GM12878 (cell line): Measurements from ENCODE around the gene CDH18.

Source experiments
- E2F4 ChIP-seq: IDR thresholded peaks from 2 replicates; pipeline ENCODE4 v1.6.1; 2012; ENCODE audit warnings: low read depth, low read length, improper control_type of control experiment
- POLR2AphosphoS2 ChIP-seq: IDR thresholded peaks from 2 replicates; pipeline ENCODE4 v1.6.1; 2011; ENCODE audit warnings: low read depth, mild to moderate bottlenecking, low read length, improper control_type of control experiment, moderate library complexity
- TF ChIP-seq, protein P1 (sequence below): fragments of 450-650 bp; formaldehyde crosslinking; IDR thresholded peaks from 2 replicates; pipeline ENCODE4 v1.4.0; 2020; ENCODE audit warnings: mild to moderate bottlenecking, moderate library complexity

DNA sequence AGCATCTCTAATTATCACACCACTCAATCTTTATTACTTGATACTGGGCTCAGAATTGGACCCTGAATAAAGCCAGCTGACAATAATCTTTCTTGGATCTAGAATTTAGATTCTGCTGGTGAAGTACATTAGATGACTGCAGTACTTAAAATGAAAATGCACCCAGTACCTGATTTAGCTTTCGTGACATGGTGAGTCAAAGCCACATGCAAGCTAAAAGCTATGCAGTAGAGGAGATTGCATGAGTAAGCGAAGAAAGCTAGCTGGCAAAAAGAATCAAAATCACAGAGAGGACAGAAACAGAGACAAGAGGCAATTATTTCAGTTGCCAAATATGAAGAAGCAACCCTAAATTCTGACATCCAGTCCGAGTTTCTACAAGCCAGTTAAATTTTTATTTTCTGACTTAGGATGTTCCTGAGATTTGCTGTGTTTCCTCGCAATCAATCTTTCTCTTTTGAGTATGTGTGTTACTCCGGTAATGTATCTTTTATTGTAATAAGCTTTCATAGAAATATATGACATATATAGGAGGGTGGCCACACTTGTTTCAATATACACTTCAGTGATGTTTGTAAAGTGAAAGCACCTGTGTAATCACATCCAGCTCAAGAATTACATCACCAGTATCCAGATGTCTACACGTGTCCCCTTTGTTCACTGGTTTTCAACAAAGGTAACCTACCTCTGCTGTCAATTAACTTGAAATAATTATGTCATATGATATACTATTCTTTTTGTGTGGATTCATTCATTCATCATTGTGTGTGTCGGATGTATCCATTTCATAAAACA, 101.7 kb downstream of the CDH18 start:
- TF ChIP-seq, protein P1, sequence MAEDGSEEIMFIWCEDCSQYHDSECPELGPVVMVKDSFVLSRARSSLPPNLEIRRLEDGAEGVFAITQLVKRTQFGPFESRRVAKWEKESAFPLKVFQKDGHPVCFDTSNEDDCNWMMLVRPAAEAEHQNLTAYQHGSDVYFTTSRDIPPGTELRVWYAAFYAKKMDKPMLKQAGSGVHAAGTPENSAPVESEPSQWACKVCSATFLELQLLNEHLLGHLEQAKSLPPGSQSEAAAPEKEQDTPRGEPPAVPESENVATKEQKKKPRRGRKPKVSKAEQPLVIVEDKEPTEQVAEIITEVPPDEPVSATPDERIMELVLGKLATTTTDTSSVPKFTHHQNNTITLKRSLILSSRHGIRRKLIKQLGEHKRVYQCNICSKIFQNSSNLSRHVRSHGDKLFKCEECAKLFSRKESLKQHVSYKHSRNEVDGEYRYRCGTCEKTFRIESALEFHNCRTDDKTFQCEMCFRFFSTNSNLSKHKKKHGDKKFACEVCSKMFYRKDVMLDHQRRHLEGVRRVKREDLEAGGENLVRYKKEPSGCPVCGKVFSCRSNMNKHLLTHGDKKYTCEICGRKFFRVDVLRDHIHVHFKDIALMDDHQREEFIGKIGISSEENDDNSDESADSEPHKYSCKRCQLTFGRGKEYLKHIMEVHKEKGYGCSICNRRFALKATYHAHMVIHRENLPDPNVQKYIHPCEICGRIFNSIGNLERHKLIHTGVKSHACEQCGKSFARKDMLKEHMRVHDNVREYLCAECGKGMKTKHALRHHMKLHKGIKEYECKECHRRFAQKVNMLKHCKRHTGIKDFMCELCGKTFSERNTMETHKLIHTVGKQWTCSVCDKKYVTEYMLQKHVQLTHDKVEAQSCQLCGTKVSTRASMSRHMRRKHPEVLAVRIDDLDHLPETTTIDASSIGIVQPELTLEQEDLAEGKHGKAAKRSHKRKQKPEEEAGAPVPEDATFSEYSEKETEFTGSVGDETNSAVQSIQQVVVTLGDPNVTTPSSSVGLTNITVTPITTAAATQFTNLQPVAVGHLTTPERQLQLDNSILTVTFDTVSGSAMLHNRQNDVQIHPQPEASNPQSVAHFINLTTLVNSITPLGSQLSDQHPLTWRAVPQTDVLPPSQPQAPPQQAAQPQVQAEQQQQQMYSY (CRISPR knock-in tag): no peak
- TF ChIP-seq E2F4: no peak
- no peak for TF ChIP-seq POLR2AphosphoS2
